Mesendoderm (in vitro differentiated cells): ENCODE data around the gene GNPTG.
A peak's percentile ranks its signal among the peaks of the same experiment; 100 is the strongest.

ENCODE experiments used
- DNase-seq: peaks from one replicate; pipeline ENCODE4 v3.0.0; 2013
- H2AK5ac ChIP-seq: 2 replicates; pipeline ENCODE4 v1.6.1; 2013; ENCODE audit warnings: low read length, inconsistent platforms
- H2BK120ac ChIP-seq: 2 replicates; pipeline ENCODE4 v1.6.1; 2013; ENCODE audit warnings: low read depth, mild to moderate bottlenecking, low read length, moderate library complexity, mixed read lengths
- H2BK15ac ChIP-seq: replicated peaks from 2 replicates; pipeline ENCODE4 v1.6.1; 2013; ENCODE audit warnings: low read depth, mild to moderate bottlenecking, moderate library complexity
- H2BK5ac ChIP-seq: 2 replicates; pipeline ENCODE4 v1.6.1; 2013; ENCODE audit warnings: low read length, inconsistent platforms
- H3K18ac ChIP-seq: 2 replicates; pipeline ENCODE4 v1.6.1; 2013; ENCODE audit warnings: mild to moderate bottlenecking, low read length, mixed read lengths
- H3K23ac ChIP-seq: one replicate; pipeline ENCODE4 v1.6.1; 2013; ENCODE audit warnings: low read length
- H3K27ac ChIP-seq: 2 replicates; pipeline ENCODE4 v1.5.1; 2013; ENCODE audit warnings: low read depth, mild to moderate bottlenecking, inconsistent platforms, low read length, moderate library complexity
- H3K27me3 ChIP-seq: 2 replicates; pipeline ENCODE4 v1.6.1; 2013; ENCODE audit warnings: low read length, control low read depth, mild to moderate bottlenecking, inconsistent platforms; ENCODE audit not compliant: insufficient read depth, poor library complexity
- H3K36me3 ChIP-seq: 2 replicates; pipeline ENCODE4 v1.6.1; 2013; ENCODE audit warnings: low read length, inconsistent platforms; ENCODE audit not compliant: control insufficient read depth, insufficient read depth
- H3K4ac ChIP-seq: one replicate; pipeline ENCODE4 v1.6.1; 2013; ENCODE audit warnings: low read depth, mild to moderate bottlenecking, low read length, moderate library complexity
- H3K4me1 ChIP-seq: 2 replicates; pipeline ENCODE4 v1.6.1; 2013; ENCODE audit warnings: low read depth, low read length, inconsistent platforms; ENCODE audit not compliant: control insufficient read depth
- H3K4me2 ChIP-seq: 2 replicates; pipeline ENCODE4 v1.6.1; 2013; ENCODE audit warnings: low read length
- H3K4me3 ChIP-seq: 2 replicates; pipeline ENCODE4 v1.5.1; 2013; ENCODE audit warnings: mild to moderate bottlenecking, low read length
- H3K56ac ChIP-seq: one replicate; pipeline ENCODE4 v1.6.1; 2013; ENCODE audit warnings: low read length
- H3K79me1 ChIP-seq: 2 replicates; pipeline ENCODE4 v1.6.1; 2013; ENCODE audit warnings: low read length, inconsistent platforms
- H3K79me2 ChIP-seq: 2 replicates; pipeline ENCODE4 v1.6.1; 2013; ENCODE audit warnings: mild to moderate bottlenecking, low read length; ENCODE audit not compliant: control insufficient read depth, insufficient read depth
- H3K9ac ChIP-seq: 2 replicates; pipeline ENCODE4 v1.6.1; 2013; ENCODE audit warnings: low read length, inconsistent platforms
- H4K5ac ChIP-seq: one replicate; pipeline ENCODE4 v1.6.1; 2013; ENCODE audit warnings: low read length
- H4K8ac ChIP-seq: one replicate; pipeline ENCODE4 v1.6.1; 2013; ENCODE audit warnings: low read depth, mild to moderate bottlenecking, control low read depth, low read length, moderate library complexity
- WGBS: extraction: QIAGEN DNeasy Blood & Tissue Kit; methylation state at CpG from one replicate; pipeline ENCODE4 v1.1.7; 2013; ENCODE audit warnings: low lambda C conversion rate, missing lambda C conversion rate; ENCODE audit not compliant: insufficient coverage; ENCODE audit errors: extremely low coverage; 5-methylcytosine and 5-hydroxymethylcytosine counted together

GNPTG gene

GRCh38 chr16:1338119-1338730 is 13.5 kb upstream of the GNPTG start:
- DNase-seq: no peak
- Histone ChIP-seq H3K9ac (no peak overlapping the region), H4K5ac (no peak overlapping the region), H3K36me3 (no peaks in the 10 kb centered on the region), H2BK15ac (no peak overlapping the region), H3K23ac (no peak overlapping the region), H3K27ac (no peak overlapping the region), H3K18ac (no peak overlapping the region), H3K79me1 (no peaks in the 10 kb centered on the region), H2AK5ac (no peak overlapping the region), H3K27me3 (peaks cover 10% of the 10 kb centered on the region), H2BK120ac (no peak overlapping the region), H3K4ac (no peak overlapping the region), H2BK5ac (no peak overlapping the region), H4K8ac (no peak overlapping the region), H3K4me3 (no peak overlapping the region), H3K79me2 (no peaks in the 10 kb centered on the region), H3K4me2 (no peak overlapping the region), H3K56ac (no peak overlapping the region), H3K4me1 (no peaks in the 10 kb centered on the region)
- WGBS: no CpG with 5 or more reads among the region's 30 CpGs

- Histone ChIP-seq H3K56ac (no peak overlapping the region), H3K18ac (no peak overlapping the region), H2BK15ac (no peak overlapping the region), H3K4ac (no peak overlapping the region), H3K27ac (no peak overlapping the region), H2AK5ac (no peak overlapping the region), H3K23ac (no peak overlapping the region), H3K79me1 (no peaks in the 10 kb centered on the region), H3K9ac (no peak overlapping the region), H4K5ac (no peak overlapping the region), H3K79me2 (no peaks in the 10 kb centered on the region), H3K4me3 (no peak overlapping the region), H2BK5ac (no peak overlapping the region), H3K4me2 (no peak overlapping the region), H2BK120ac (no peak overlapping the region), H3K27me3 (peaks cover 6% of the 10 kb centered on the region), H3K4me1 (no peaks in the 10 kb centered on the region), H3K36me3 (no peaks in the 10 kb centered on the region), H4K8ac (no peak overlapping the region)
- no peak for DNase-seq
- WGBS: no CpG with 5 or more reads among the region's 31 CpGs
These were observed 12.7 kb upstream of the GNPTG start for GRCh38 chr16:1338855-1339675.

- Histone ChIP-seq H3K79me2 (no peaks in the 10 kb centered on the region), H4K8ac (no peak overlapping the region), H2AK5ac (no peak overlapping the region), H3K36me3 (no peaks in the 10 kb centered on the region), H3K4me2 (no peak overlapping the region), H3K4me3 (no peak overlapping the region), H3K18ac (no peak overlapping the region), H3K4ac (no peak overlapping the region), H3K9ac (no peak overlapping the region), H3K23ac (no peak overlapping the region), H2BK15ac (no peak overlapping the region), H3K27me3 (no peaks in the 10 kb centered on the region), H3K27ac (no peak overlapping the region), H2BK120ac (no peak overlapping the region), H2BK5ac (no peak overlapping the region), H3K56ac (no peak overlapping the region), H4K5ac (no peak overlapping the region), H3K4me1 (no peaks in the 10 kb centered on the region), H3K79me1 (no peaks in the 10 kb centered on the region)
- DNase-seq: no peak
- no CpG with 5 or more reads among the region's 36 CpGs for WGBS
These were observed 10.8 kb upstream of the GNPTG start for GRCh38 chr16:1340730-1341494.

GRCh38 chr16:1341495-1342420 is 10.0 kb upstream of the GNPTG start:
- H3K79me1 ChIP-seq: no peaks in the 10 kb centered on the region
- no peak overlapping the region for H3K9ac ChIP-seq
- no peak overlapping the region for H2BK5ac ChIP-seq
- H3K27me3 ChIP-seq: no peaks in the 10 kb centered on the region
- no peaks in the 10 kb centered on the region for H3K36me3 ChIP-seq
- no peak overlapping the region for H2AK5ac ChIP-seq
- H3K4ac ChIP-seq: no peak overlapping the region
- H3K23ac ChIP-seq: no peak overlapping the region
- no CpG with 5 or more reads among the region's 39 CpGs for WGBS
- H3K27ac ChIP-seq: no peak overlapping the region
- H3K18ac ChIP-seq: no peak overlapping the region
- no peak for DNase-seq
- no peak overlapping the region for H3K4me2 ChIP-seq
- no peak overlapping the region for H4K8ac ChIP-seq
- H2BK15ac ChIP-seq: no peak overlapping the region
- H3K4me1 ChIP-seq: no peaks in the 10 kb centered on the region
- no peak overlapping the region for H2BK120ac ChIP-seq
- no peaks in the 10 kb centered on the region for H3K79me2 ChIP-seq
- H4K5ac ChIP-seq: no peak overlapping the region
- no peak overlapping the region for H3K56ac ChIP-seq
- no peak overlapping the region for H3K4me3 ChIP-seq

- H3K27me3 ChIP-seq: no peaks in the 10 kb centered on the region
- no peak overlapping the region for H2BK5ac ChIP-seq
- no peak overlapping the region for H4K8ac ChIP-seq
- no peak overlapping the region for H3K9ac ChIP-seq
- H3K4ac ChIP-seq: no peak overlapping the region
- H3K36me3 ChIP-seq: no peaks in the 10 kb centered on the region
- H2AK5ac ChIP-seq: no peak overlapping the region
- no peak overlapping the region for H3K56ac ChIP-seq
- no peak overlapping the region for H2BK15ac ChIP-seq
- no peaks in the 10 kb centered on the region for H3K79me1 ChIP-seq
- no peak overlapping the region for H3K23ac ChIP-seq
- H3K79me2 ChIP-seq: no peaks in the 10 kb centered on the region
- WGBS: no CpG with 5 or more reads among the region's 49 CpGs
- no peaks in the 10 kb centered on the region for H3K4me1 ChIP-seq
- H2BK120ac ChIP-seq: no peak overlapping the region
- H3K4me2 ChIP-seq: peak overlapping the region; percentile 35
- no peak overlapping the region for H3K4me3 ChIP-seq
- no peak overlapping the region for H4K5ac ChIP-seq
- H3K18ac ChIP-seq: no peak overlapping the region
- DNase-seq: peak; percentile 98
- no peak overlapping the region for H3K27ac ChIP-seq
These were observed 9.0 kb upstream of the GNPTG start for GRCh38 chr16:1342526-1343427.
